Upper lobe of left lung (tissue), 6 donors: ENCODE results near the gene CATSPER1. TPM values are rescaled to one million over a fixed set of nuclear protein-coding genes. Genes with fewer than 3 reads are reported as not detected.

ENCODE experiments used
- ATAC-seq, 2 donors: fragments of 200-7000 bp; cut with Tn5 transposase; one replicate each; pipeline ENCODE4 v1.9.1; 2022; ENCODE audit warnings: mild to moderate bottlenecking in 2 of 2, moderate library complexity in 2 of 2; ENCODE audit not compliant: low FRiP score in 2 of 2
- DNase-seq, 2 donors: peaks; one replicate each; pipeline ENCODE4 v3.0.0-alpha.2; 2019 to 2020
- H3K27ac ChIP-seq, 4 donors: fragments of 200-600 bp; sonication (generic); one replicate each; pipeline ENCODE4 v1.5.1; 2016 to 2019
- H3K27me3 ChIP-seq, 4 donors: fragments of 200-600 bp; sonication (generic); one replicate each; pipeline ENCODE4 v1.5.1; 2017 to 2019
- H3K36me3 ChIP-seq, 4 donors: fragments of 200-600 bp; sonication (generic); one replicate each; pipeline ENCODE4 v1.5.1; 2016 to 2019
- H3K4me1 ChIP-seq, 4 donors: fragments of 200-600 bp; sonication (generic); one replicate each; pipeline ENCODE4 v1.5.1; 2018 to 2019
- H3K4me3 ChIP-seq, 4 donors: fragments of 200-600 bp; sonication (generic); one replicate each; pipeline ENCODE4 v1.5.1; 2017 to 2019; ENCODE audit warnings: mild to moderate bottlenecking in 2 of 4, moderate library complexity in 1 of 4
- H3K9me3 ChIP-seq, 4 donors: fragments of 200-600 bp; sonication (generic); one replicate each; pipeline ENCODE4 v1.5.1; 2018 to 2019
- EP300 ChIP-seq, 4 donors: sonication (generic); formaldehyde crosslinking; IDR thresholded peaks; one replicate each; pipeline ENCODE4 v1.5.1; 2017; ENCODE audit warnings: antibody characterized with exemption in 4 of 4, control low read depth in 2 of 4
- POLR2A ChIP-seq, 4 donors: fragments of 450-650 bp; IDR thresholded peaks; one replicate each; pipeline ENCODE4 v1.5.1; 2016 to 2017; ENCODE audit warnings: antibody characterized with exemption in 4 of 4, mild to moderate bottlenecking in 2 of 4
- POLR2AphosphoS5 ChIP-seq, 2 donors: sonication (generic); formaldehyde crosslinking; IDR thresholded peaks; one replicate each; pipeline ENCODE4 v1.5.1; 2017; ENCODE audit warnings: antibody characterized with exemption in 2 of 2
- WGBS, 2 donors: methylation state at CpG; one replicate each; pipeline ENCODE4 v1.1.5; 2017 to 2018; 5-methylcytosine and 5-hydroxymethylcytosine counted together
- total RNA-seq, 6 donors: library from RNA; depleted of rRNA in 4 of 6; stranded (reverse); fragments of >200 nt in 4 of 6; gene quantifications; one replicate each; pipeline versions ENCODE4 v1.1.0 to v1.2.1, GENCODE V29; 2016 to 2021
- TF ChIP-seq, protein P1 (sequence below), 6 experiments: fragments of 450-650 bp in 4 of 6; fragments of 200-600 bp in 2 of 6; sonication (generic) in 2 of 6; IDR thresholded peaks; one replicate each; pipeline ENCODE4 v1.5.1; 2016 to 2019; ENCODE audit warnings: antibody characterized with exemption in 6 of 6
- donor health status: DM: no; HTN: no; CAD: no; lungs with moderate emphysema.
- donor health status: DM: no; HTN: yes; CAD: no; lungs with severe emphysema.

The CATSPER1 gene
- total RNA-seq, 6 donors from 2014 or later, result 0.79 to 6.1 (median 3.0) TPM; not detected in 1

GRCh38 chr11:66048547-66049323 is 22.5 kb upstream of the CATSPER1 start, which contains the start of gene GAL3ST3:
Gene GAL3ST3, minus strand, starts transcription at chr11:66049161. Its CDS starts 3,746 bp downstream, at chr11:66045415.
- Histone ChIP-seq H3K4me3 (no peak within 1 kb of the TSS), H3K27me3 (peaks cover 0 to 15% (median 7%) of the 10 kb centered on the region in 4 donors), H3K36me3 (peaks cover 0 to under 1% (median 0%) of the 10 kb centered on the region in 4 donors), H3K9me3 (no peaks in the 10 kb centered on the region), H3K4me1 (peaks cover 22 to 38% (median 28%) of the 10 kb centered on the region in 4 donors), H3K27ac (no peak within 1 kb of the TSS)
- ATAC-seq (no peak), DNase-seq (peak in 1 of 2 donors; percentile 82)
- WGBS, 2 donors, result 25 to 36% methylated on average over 9 to 15 of the region's 39 CpGs
- TF ChIP-seq POLR2AphosphoS5 (IDR thresholded peaks at IDR 0.05), result no peak
- no peak for TF ChIP-seq EP300 (IDR thresholded peaks at IDR 0.05)
- no peak for TF ChIP-seq POLR2A (IDR thresholded peaks at IDR 0.05)
- TF ChIP-seq, protein P1, sequence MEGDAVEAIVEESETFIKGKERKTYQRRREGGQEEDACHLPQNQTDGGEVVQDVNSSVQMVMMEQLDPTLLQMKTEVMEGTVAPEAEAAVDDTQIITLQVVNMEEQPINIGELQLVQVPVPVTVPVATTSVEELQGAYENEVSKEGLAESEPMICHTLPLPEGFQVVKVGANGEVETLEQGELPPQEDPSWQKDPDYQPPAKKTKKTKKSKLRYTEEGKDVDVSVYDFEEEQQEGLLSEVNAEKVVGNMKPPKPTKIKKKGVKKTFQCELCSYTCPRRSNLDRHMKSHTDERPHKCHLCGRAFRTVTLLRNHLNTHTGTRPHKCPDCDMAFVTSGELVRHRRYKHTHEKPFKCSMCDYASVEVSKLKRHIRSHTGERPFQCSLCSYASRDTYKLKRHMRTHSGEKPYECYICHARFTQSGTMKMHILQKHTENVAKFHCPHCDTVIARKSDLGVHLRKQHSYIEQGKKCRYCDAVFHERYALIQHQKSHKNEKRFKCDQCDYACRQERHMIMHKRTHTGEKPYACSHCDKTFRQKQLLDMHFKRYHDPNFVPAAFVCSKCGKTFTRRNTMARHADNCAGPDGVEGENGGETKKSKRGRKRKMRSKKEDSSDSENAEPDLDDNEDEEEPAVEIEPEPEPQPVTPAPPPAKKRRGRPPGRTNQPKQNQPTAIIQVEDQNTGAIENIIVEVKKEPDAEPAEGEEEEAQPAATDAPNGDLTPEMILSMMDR (IDR thresholded peaks at IDR 0.05), result no peak

- 79 to 81% methylated on average over 6 to 11 of the region's 11 CpGs for WGBS, 2 donors
- ATAC-seq, result no peak
- no peak overlapping the region for H3K27ac ChIP-seq
- DNase-seq, result no peak
- H3K27me3 ChIP-seq, result peaks cover 0 to 15% (median 7%) of the 10 kb centered on the region in 4 donors
- H3K9me3 ChIP-seq, result no peaks in the 10 kb centered on the region
- no peaks in the 10 kb centered on the region for H3K36me3 ChIP-seq
- TF ChIP-seq, protein P1 (IDR thresholded peaks at IDR 0.05), result no peak
- TF ChIP-seq POLR2A (IDR thresholded peaks at IDR 0.05) (no peak), POLR2AphosphoS5 (IDR thresholded peaks at IDR 0.05) (no peak), EP300 (IDR thresholded peaks at IDR 0.05) (no peak)
- H3K4me1 ChIP-seq, result peaks cover 13 to 28% (median 18%) of the 10 kb centered on the region in 4 donors
- H3K4me3 ChIP-seq, result no peak overlapping the region
These were observed 21.5 kb upstream of the CATSPER1 start for GRCh38 chr11:66047541-66048365.

DNA sequence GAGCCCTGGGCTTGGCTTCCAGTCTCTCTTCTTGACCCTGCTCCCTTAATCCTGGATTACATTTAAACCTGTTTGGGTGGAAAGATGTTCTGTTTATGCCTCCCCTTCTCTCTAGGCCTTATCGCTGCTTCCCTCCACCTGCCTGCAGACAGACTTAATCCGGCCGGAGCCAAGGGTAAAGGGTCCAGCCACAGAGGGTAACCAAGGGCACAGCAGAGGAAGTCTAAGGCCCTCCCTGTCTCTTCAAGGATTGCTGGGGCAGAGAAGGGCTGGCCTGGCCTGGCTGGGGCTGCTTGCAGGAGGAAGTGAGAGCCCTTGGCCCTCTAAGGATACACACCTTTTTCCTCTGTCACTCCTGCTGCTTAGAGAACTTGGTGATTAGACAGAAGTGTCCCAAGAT is 20.6 kb upstream of the CATSPER1 start:
- Histone ChIP-seq H3K9me3 (no peaks in the 10 kb centered on the region), H3K36me3 (no peaks in the 10 kb centered on the region), H3K27ac (no peak overlapping the region), H3K4me3 (no peak overlapping the region), H3K27me3 (peaks cover 0 to 15% (median 7%) of the 10 kb centered on the region in 4 donors), H3K4me1 (peaks cover 12 to 25% (median 18%) of the 10 kb centered on the region in 4 donors)
- DNase-seq (no peak), ATAC-seq (no peak)
- TF ChIP-seq EP300 (IDR thresholded peaks at IDR 0.05) (no peak), POLR2AphosphoS5 (IDR thresholded peaks at IDR 0.05) (no peak), POLR2A (IDR thresholded peaks at IDR 0.05) (no peak)
- TF ChIP-seq, protein P1 (IDR thresholded peaks at IDR 0.05), result no peak
- 93% methylated on average over 3 of the region's 3 CpGs for WGBS, 2 donors

GRCh38 chr11:66045177-66045639 is 18.9 kb upstream of the CATSPER1 start:
- Histone ChIP-seq H3K27me3 (peaks cover 0 to 15% (median 7%) of the 10 kb centered on the region in 4 donors), H3K4me1 (peaks cover 4 to 14% (median 11%) of the 10 kb centered on the region in 4 donors), H3K27ac (no peak overlapping the region), H3K36me3 (no peaks in the 10 kb centered on the region), H3K9me3 (no peaks in the 10 kb centered on the region), H3K4me3 (no peak overlapping the region)
- TF ChIP-seq, protein P1 (IDR thresholded peaks at IDR 0.05), result peak; percentile 79 to 96 (median 89)
- no peak for TF ChIP-seq POLR2A (IDR thresholded peaks at IDR 0.05)
- DNase-seq, result peak; percentile 75 to 90
- ATAC-seq, result peak; percentile 79 to 91
- 10 to 42% methylated on average over 4 to 6 of the region's 11 CpGs for WGBS, 2 donors
